NCI-H1417 (cell line): ENCODE measurements around the gene DYNLT1.

Experiments
- DNase-seq, 3 experiments: peaks; one replicate each; lab custom pipeline; 2025; lab: John Stamatoyannopoulos, UW

The DYNLT1 gene

GRCh38 chr6:158597565-158597964 is 47.0 kb downstream of the DYNLT1 start:
- DNase-seq: no peak

GRCh38 chr6:158596861-158597260 is 47.7 kb downstream of the DYNLT1 start:
- no peak for DNase-seq

GRCh38 chr6:158595223-158595622 is 49.3 kb downstream of the DYNLT1 start:
- peak in 1 of 3 experiments; percentile 16 for DNase-seq

GRCh38 chr6:158593670-158594069 is 50.9 kb downstream of the DYNLT1 start:
- DNase-seq: no peak

- no peak for DNase-seq
Measured at GRCh38 chr6:158591810-158592209, 52.7 kb downstream of the DYNLT1 start.

- no peak for DNase-seq
Measured at GRCh38 chr6:158591134-158591809, 53.3 kb downstream of the DYNLT1 start.

GRCh38 chr6:158589366-158589765 is 55.2 kb downstream of the DYNLT1 start:
- no peak for DNase-seq

GRCh38 chr6:158586652-158587051 is 57.9 kb downstream of the DYNLT1 start:
- DNase-seq: no peak
